H1 (cell line): ENCODE results near the gene AGTR1. TPM values are rescaled to one million over a fixed set of nuclear protein-coding genes. Genes with fewer than 3 reads are reported as not detected.

Experiments
- CTCF ChIA-PET: fragments of 300-600 bp; sonication (Branson Sonifier 250); formaldehyde crosslinking; loops from one replicate; lab custom pipeline; 2021; ENCODE audit not compliant: partially characterized antibody; lab: Charles Lee
- POLR2A ChIA-PET: fragments of 300-600 bp; sonication (Branson Sonifier 250); formaldehyde crosslinking; loops from one replicate; lab custom pipeline; 2021; ENCODE audit warnings: inconsistent platforms; ENCODE audit not compliant: partially characterized antibody; lab: Charles Lee
- DNase-seq, 2 experiments: peaks; one replicate each; pipeline versions ENCODE4 v3.0.0 to v3.0.0-alpha.2; 2010 to 2022; ENCODE audit warnings: low spot score in 2 of 2, low read depth in 1 of 2, mixed read lengths in 1 of 2
- FAIRE-seq: peaks from 2 replicates; lab custom pipeline; 2011; peaks lifted over from hg19 to GRCh38; lab: Jason Lieb, UNC
- H2AFZ ChIP-seq: 2 replicates; pipeline ENCODE4 v1.8.1; 2012; ENCODE audit warnings: low read length, inconsistent platforms
- H2AK5ac ChIP-seq: 2 replicates; pipeline ENCODE4 v1.6.1; 2013; ENCODE audit warnings: low read depth, low read length
- H2BK120ac ChIP-seq: replicated peaks from 2 replicates; pipeline ENCODE3; 2013; ENCODE audit warnings: low read depth, low read length, inconsistent platforms
- H2BK12ac ChIP-seq: 2 replicates; pipeline ENCODE4 v1.6.1; 2013; ENCODE audit warnings: low read depth, low read length
- H2BK15ac ChIP-seq: 2 replicates; pipeline ENCODE4 v1.6.1; 2013; ENCODE audit warnings: low read length
- H2BK20ac ChIP-seq: 2 replicates; pipeline ENCODE4 v1.6.1; 2013; ENCODE audit warnings: low read length
- H2BK5ac ChIP-seq: 2 replicates; pipeline ENCODE4 v1.6.1; 2013; ENCODE audit warnings: low read depth, low read length
- H3K14ac ChIP-seq: 2 replicates; pipeline ENCODE4 v1.6.1; 2013; ENCODE audit warnings: inconsistent platforms; ENCODE audit not compliant: insufficient read length
- H3K18ac ChIP-seq: 2 replicates; pipeline ENCODE4 v1.6.1; 2013; ENCODE audit warnings: low read length; ENCODE audit errors: extremely low read depth
- H3K23ac ChIP-seq: 2 replicates; pipeline ENCODE4 v1.6.1; 2013; ENCODE audit warnings: inconsistent platforms; ENCODE audit not compliant: insufficient read length
- H3K23me2 ChIP-seq: 2 replicates; pipeline ENCODE4 v1.6.1; 2013; ENCODE audit warnings: low read depth, low read length
- H3K27ac ChIP-seq: 2 replicates; pipeline ENCODE4 v1.6.1; 2011; ENCODE audit warnings: low read depth, low read length, inconsistent platforms
- H3K27me3 ChIP-seq, 4 experiments: replicated peaks in 1 of 4; 1 replicate in 1 of 4; 2 replicates in 3 of 4; pipeline versions ENCODE4 v1.6.1 to v1.8.1; 2011 to 2013; ENCODE audit warnings: low read length in 3 of 4, mild to moderate bottlenecking in 3 of 4, inconsistent platforms in 2 of 4, mixed read lengths in 2 of 4, moderate library complexity in 1 of 4; ENCODE audit not compliant: control insufficient read depth in 3 of 4, insufficient read depth in 3 of 4; ENCODE audit errors: extremely low read depth in 1 of 4
- H3K36me3 ChIP-seq, 4 experiments: 2 replicates each; pipeline versions ENCODE4 v1.6.1 to v1.8.1; 2011 to 2013; ENCODE audit warnings: mild to moderate bottlenecking in 4 of 4, low read length in 3 of 4, moderate library complexity in 2 of 4, control low read depth in 1 of 4, inconsistent platforms in 1 of 4; ENCODE audit not compliant: insufficient read depth in 4 of 4, control insufficient read depth in 2 of 4
- H3K4ac ChIP-seq: replicated peaks from 2 replicates; pipeline ENCODE3; 2013; ENCODE audit warnings: low read length, low read depth, mixed read lengths, inconsistent platforms; ENCODE audit not compliant: insufficient read length
- H3K4me1 ChIP-seq, 4 experiments: replicated peaks in 1 of 4; 1 replicate in 1 of 4; 2 replicates in 3 of 4; pipeline versions ENCODE4 v1.6.1 to v1.8.1; 2011 to 2013; ENCODE audit warnings: low read length in 3 of 4, inconsistent platforms in 2 of 4, mixed read lengths in 1 of 4; ENCODE audit not compliant: insufficient read depth in 4 of 4, control insufficient read depth in 3 of 4
- H3K4me2 ChIP-seq, 2 experiments: 2 replicates each; pipeline versions ENCODE4 v1.6.1 to v1.8.1; 2011 to 2013; ENCODE audit warnings: low read depth in 2 of 2, low read length in 2 of 2, control low read depth in 1 of 2, inconsistent platforms in 1 of 2, mild to moderate bottlenecking in 1 of 2; ENCODE audit not compliant: insufficient read depth in 1 of 2
- H3K4me3 ChIP-seq, 4 experiments: fragments of 200-600, 300-600 bp in 1 of 4; sonication (generic), shearing (Covaris generic), sonication (Bioruptor Twin) in 1 of 4; 2 replicates each; pipeline versions ENCODE4 v1.5.1 to v1.8.1; 2011 to 2016; ENCODE audit warnings: low read length in 4 of 4, low read depth in 3 of 4, control low read depth in 2 of 4, inconsistent platforms in 2 of 4, mild to moderate bottlenecking in 2 of 4, mixed read lengths in 1 of 4, moderate library complexity in 1 of 4; ENCODE audit not compliant: insufficient read depth in 2 of 4; ENCODE audit errors: extremely low read depth in 1 of 4
- H3K56ac ChIP-seq: replicated peaks from 2 replicates; pipeline ENCODE3; 2013; ENCODE audit warnings: low read depth, mild to moderate bottlenecking, mixed read lengths, low read length, inconsistent platforms; ENCODE audit not compliant: insufficient read length
- H3K79me1 ChIP-seq: 2 replicates; pipeline ENCODE4 v1.6.1; 2013; ENCODE audit warnings: low read depth, low read length, control low read depth
- H3K79me2 ChIP-seq, 2 experiments: 2 replicates each; pipeline versions ENCODE4 v1.6.1 to v1.8.1; 2012 to 2013; ENCODE audit warnings: low read length in 2 of 2, mild to moderate bottlenecking in 2 of 2, inconsistent platforms in 1 of 2; ENCODE audit not compliant: insufficient read depth in 2 of 2, control insufficient read depth in 1 of 2
- H3K9ac ChIP-seq, 4 experiments: replicated peaks in 1 of 4; 1 replicate in 1 of 4; 2 replicates in 3 of 4; pipeline versions ENCODE4 v1.6.1 to v1.8.1; 2011 to 2013; ENCODE audit warnings: low read depth in 3 of 4, low read length in 3 of 4, control low read depth in 2 of 4, mild to moderate bottlenecking in 2 of 4, moderate library complexity in 2 of 4, inconsistent platforms in 1 of 4; ENCODE audit errors: extremely low read depth in 1 of 4
- H3K9me3 ChIP-seq, 2 experiments: 2 replicates each; pipeline versions ENCODE4 v1.6.1 to v1.8.1; 2012 to 2013; ENCODE audit warnings: mild to moderate bottlenecking in 2 of 2, moderate library complexity in 2 of 2, control low read depth in 1 of 2, inconsistent platforms in 1 of 2, low read depth in 1 of 2, low read length in 1 of 2, mixed read lengths in 1 of 2; ENCODE audit not compliant: insufficient read depth in 2 of 2
- H4K20me1 ChIP-seq, 2 experiments: replicated peaks in 1 of 2; 2 replicates each; pipeline versions ENCODE3 to v1.8.1; 2011 to 2013; ENCODE audit warnings: inconsistent platforms in 2 of 2, low read length in 2 of 2, mild to moderate bottlenecking in 1 of 2; ENCODE audit not compliant: insufficient read depth in 2 of 2, control insufficient read depth in 1 of 2
- H4K5ac ChIP-seq: 2 replicates; pipeline ENCODE4 v1.6.1; 2013; ENCODE audit warnings: low read length, low read depth, mixed read lengths, inconsistent platforms; ENCODE audit not compliant: insufficient read length
- H4K8ac ChIP-seq: 2 replicates; pipeline ENCODE4 v1.8.0; 2013; ENCODE audit warnings: mild to moderate bottlenecking, moderate library complexity, low read length, inconsistent platforms; ENCODE audit not compliant: insufficient read depth; ENCODE audit errors: extremely low read depth
- H4K91ac ChIP-seq: replicated peaks from 2 replicates; pipeline ENCODE3; 2013; ENCODE audit warnings: low read length, mixed read lengths, inconsistent platforms; ENCODE audit not compliant: insufficient read length
- GABPA ChIP-seq: IDR thresholded peaks from 2 replicates; pipeline ENCODE4 v1.6.1; 2011; ENCODE audit warnings: mild to moderate bottlenecking, low read length, moderate library complexity, borderline replicate concordance; ENCODE audit not compliant: insufficient read depth
- HDAC6 ChIP-seq: IDR thresholded peaks from one replicate; pipeline ENCODE4 v1.7.1; 2012; ENCODE audit warnings: low read depth, mild to moderate bottlenecking, inconsistent platforms, low read length, moderate library complexity
- JUND ChIP-seq: IDR thresholded peaks from 2 replicates; pipeline ENCODE4 v1.6.1; 2011; ENCODE audit warnings: mild to moderate bottlenecking, improper control_type of control experiment, low read length
- KDM4A ChIP-seq: IDR thresholded peaks from one replicate; pipeline ENCODE4 v1.7.1; 2012; ENCODE audit warnings: low read depth, mild to moderate bottlenecking, moderate library complexity, low read length, inconsistent platforms; ENCODE audit not compliant: severe bottlenecking
- KDM5A ChIP-seq: fragments of 200-600 bp; IDR thresholded peaks from 2 replicates; pipeline ENCODE4 v1.7.1; 2012; ENCODE audit warnings: mild to moderate bottlenecking, low read length, inconsistent platforms, mixed read lengths
- POLR2A ChIP-seq, 2 experiments: IDR thresholded peaks; 1 replicate in 1 of 2; 2 replicates in 1 of 2; pipeline ENCODE4 v1.6.1; 2011; ENCODE audit warnings: low read depth in 2 of 2, low read length in 2 of 2, mild to moderate bottlenecking in 2 of 2; ENCODE audit errors: control extremely low read depth in 1 of 2
- POLR2AphosphoS5 ChIP-seq: IDR thresholded peaks from 2 replicates; pipeline ENCODE4 v1.6.1; 2011; ENCODE audit warnings: low read depth, low read length
- RBBP5 ChIP-seq: IDR thresholded peaks from 2 replicates; pipeline ENCODE4 v1.7.1; 2012; ENCODE audit warnings: low read depth, mild to moderate bottlenecking, inconsistent platforms, low read length, moderate library complexity, borderline replicate concordance
- SAP30 ChIP-seq: fragments of 300-600 bp; sonication (generic); IDR thresholded peaks from 2 replicates; pipeline ENCODE4 v1.7.1; 2012; ENCODE audit warnings: low read length, moderate library complexity, mild to moderate bottlenecking, inconsistent platforms; ENCODE audit not compliant: insufficient read depth, insufficient replicate concordance
- SIRT6 ChIP-seq: IDR thresholded peaks from one replicate; pipeline ENCODE4 v1.7.1; 2012; ENCODE audit warnings: low read length, inconsistent platforms
- TAF1 ChIP-seq: IDR thresholded peaks from 2 replicates; pipeline ENCODE4 v1.6.1; 2011; ENCODE audit warnings: mild to moderate bottlenecking, low read depth, low read length
- TAF7 ChIP-seq: optimal IDR thresholded peaks from 2 replicates; pipeline ENCODE3; 2011; ENCODE audit warnings: low read depth, mild to moderate bottlenecking, inconsistent platforms, low read length, moderate library complexity, borderline replicate concordance
- TCF12 ChIP-seq: IDR thresholded peaks from 2 replicates; pipeline ENCODE4 v1.6.1; 2011; ENCODE audit warnings: low read depth, mild to moderate bottlenecking, low read length
- ZNF274 ChIP-seq: IDR thresholded peaks from 2 replicates; pipeline ENCODE4 v1.7.0; 2012; ENCODE audit warnings: low read length, borderline replicate concordance; ENCODE audit errors: extremely low read depth
- WGBS, 2 experiments: shearing (Covaris generic) in 1 of 2; methylation state at CpG; one replicate each; pipeline versions ENCODE4 v1.1.6 to v1.1.7; 2013 to 2015; ENCODE audit warnings: low lambda C conversion rate in 2 of 2, mixed read lengths in 2 of 2, inconsistent platforms in 1 of 2, low coverage in 1 of 2, missing lambda C conversion rate in 1 of 2; ENCODE audit not compliant: insufficient replicate concordance in 2 of 2, insufficient coverage in 1 of 2, insufficient read length in 1 of 2; ENCODE audit errors: extremely low coverage in 1 of 2, missing lambda C conversion rate in 1 of 2; 5-methylcytosine and 5-hydroxymethylcytosine counted together
- polyA plus RNA-seq, 7 experiments: library from polyadenylated mRNA; depleted of rRNA in 3 of 7; stranded (reverse) in 5 of 7; unstranded in 2 of 7; fragments of >200 nt in 5 of 7; fragments of 200-250 nt in 2 of 7; gene quantifications; 1 replicate in 5 of 7; 2 replicates in 1 of 7; 4 replicates in 1 of 7; pipeline versions ENCODE4 v1.2.1 to v1.2.3, GENCODE V29; 2011 to 2013; ENCODE audit warnings: missing spikeins in 2 of 7, mixed read lengths in 2 of 7
- total RNA-seq: library from RNA; stranded (reverse); fragmentation: NEBNext Ultra II Directional; extraction: Animal tissue kit (Norgen Biotek cat#: 25700); gene quantifications from 2 replicates; pipeline ENCODE4 v1.2.1, GENCODE V29; 2021
- TF ChIP-seq, protein P1 (sequence below): IDR thresholded peaks from 2 replicates; pipeline ENCODE4 v1.6.1; 2012; ENCODE audit warnings: inconsistent platforms

AGTR1 gene
- total and polyA plus RNA-seq, 2 of the 8 experiments (the other 6 are each of a cell fraction or from before 2014, with no cell fraction given) = 0.03 TPM; not detected in 1

GRCh38 chr3:148737104-148737530 is 39.4 kb downstream of the AGTR1 start:
- POLR2A ChIA-PET = no interaction called here
- Histone ChIP-seq H3K4me1 (no peaks in the 10 kb centered on the region), H3K79me2 (no peaks in the 10 kb centered on the region)
- TF ChIP-seq KDM4A (no peak), JUND (no peak), HDAC6 (no peak), ZNF274 (no peak), TCF12 (no peak), POLR2A (IDR thresholded peaks at IDR 0.05; ENCODE audit: control extremely low read depth in 1 of 2, low read depth in 2 of 2, low read length in 2 of 2) (no peak), GABPA (no peak), TAF7 (no peak), SIRT6 (no peak), SAP30 (no peak), KDM5A (no peak), POLR2AphosphoS5 (no peak), RBBP5 (no peak), TAF1 (no peak)
- TF ChIP-seq, protein P1, sequence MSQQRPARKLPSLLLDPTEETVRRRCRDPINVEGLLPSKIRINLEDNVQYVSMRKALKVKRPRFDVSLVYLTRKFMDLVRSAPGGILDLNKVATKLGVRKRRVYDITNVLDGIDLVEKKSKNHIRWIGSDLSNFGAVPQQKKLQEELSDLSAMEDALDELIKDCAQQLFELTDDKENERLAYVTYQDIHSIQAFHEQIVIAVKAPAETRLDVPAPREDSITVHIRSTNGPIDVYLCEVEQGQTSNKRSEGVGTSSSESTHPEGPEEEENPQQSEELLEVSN = no peak

More at GRCh38 chr3:148737104-148737530, 39.4 kb downstream of the AGTR1 start:
- Histone ChIP-seq H3K23me2 (no peaks in the 10 kb centered on the region), H3K27me3 (no peaks in the 10 kb centered on the region), H3K4ac (no peak overlapping the region), H2AFZ (no peak overlapping the region), H4K20me1 (no peaks in the 10 kb centered on the region), H3K4me3 (no peak overlapping the region), H3K14ac (no peak overlapping the region), H2BK20ac (no peak overlapping the region), H3K56ac (no peak overlapping the region), H4K91ac (no peak overlapping the region), H2BK120ac (no peak overlapping the region), H2BK15ac (no peak overlapping the region), H3K4me2 (no peak overlapping the region), H2AK5ac (no peak overlapping the region), H4K8ac (no peak overlapping the region), H2BK5ac (no peak overlapping the region), H3K36me3 (no peaks in the 10 kb centered on the region), H3K27ac (no peak overlapping the region), H3K18ac (no peak overlapping the region), H2BK12ac (no peak overlapping the region), H3K23ac (no peak overlapping the region), H3K9me3 (no peaks in the 10 kb centered on the region), H4K5ac (no peak overlapping the region), H3K9ac (no peak overlapping the region), H3K79me1 (no peaks in the 10 kb centered on the region; the same call in 1 of the 2 replicates)
- 86% methylated on average over 2 of the region's 2 CpGs; no CpG with 5 or more reads in 1 of the 2 experiments for WGBS, 2 experiments
- CTCF ChIA-PET = interaction anchor here (0.9 to 2.3 kb wide), 4 partner anchors 10 to 207 kb away, joined by 3 to 12 read pairs (median 3); no protein-coding TSS in a partner anchor
- DNase-seq (no peak), FAIRE-seq (no peak)
